ENCODE measurements around the gene TSPEAR. TPM values are rescaled to one million over a fixed set of nuclear protein-coding genes. Genes with fewer than 3 reads are reported as not detected.

Gene TSPEAR
- total RNA-seq, 4 donors from 2014 or later, result 0.21 to 1.3 (median 0.69) TPM

DNA sequence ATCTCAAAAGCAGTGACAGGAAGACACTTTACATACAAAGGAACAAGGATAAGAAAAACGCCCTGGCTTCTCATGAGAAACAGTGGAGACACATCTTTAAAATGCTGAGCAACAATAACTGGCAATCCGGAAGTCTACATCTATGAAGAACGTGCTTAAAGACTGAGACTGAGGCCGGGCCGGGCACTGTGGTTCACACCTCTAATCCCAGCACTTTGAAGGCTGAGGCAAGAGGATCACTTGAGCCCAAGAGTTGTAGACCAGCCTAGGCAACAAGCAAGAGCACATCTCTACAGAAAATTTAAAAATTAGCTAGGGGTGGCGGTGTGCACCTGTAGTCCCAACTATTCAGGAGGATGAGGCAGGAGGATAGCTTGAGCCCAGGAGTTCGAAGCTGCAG lies 27.3 kb downstream of the TSPEAR start:
- 78 to 81% methylated on average over 7 of the region's 7 CpGs for WGBS, 2 donors
- intact Hi-C loops (cut with DNase I), result no loop called here
- H3K4me3 ChIP-seq (replicated peaks in 1 of 3), result no peak overlapping the region
- DNase-seq, result no peak
- no peaks in the 10 kb centered on the region for H3K36me3 ChIP-seq
- TF ChIP-seq CTCF (IDR thresholded peaks at IDR 0.05), result no peak
- no peak for TF ChIP-seq POLR2A (IDR thresholded peaks at IDR 0.05)
- H3K27ac ChIP-seq, result no peak overlapping the region
- no peaks in the 10 kb centered on the region for H3K9me3 ChIP-seq
- H3K27me3 ChIP-seq, result no peaks in the 10 kb centered on the region
- H3K4me1 ChIP-seq, result no peaks in the 10 kb centered on the region

DNA sequence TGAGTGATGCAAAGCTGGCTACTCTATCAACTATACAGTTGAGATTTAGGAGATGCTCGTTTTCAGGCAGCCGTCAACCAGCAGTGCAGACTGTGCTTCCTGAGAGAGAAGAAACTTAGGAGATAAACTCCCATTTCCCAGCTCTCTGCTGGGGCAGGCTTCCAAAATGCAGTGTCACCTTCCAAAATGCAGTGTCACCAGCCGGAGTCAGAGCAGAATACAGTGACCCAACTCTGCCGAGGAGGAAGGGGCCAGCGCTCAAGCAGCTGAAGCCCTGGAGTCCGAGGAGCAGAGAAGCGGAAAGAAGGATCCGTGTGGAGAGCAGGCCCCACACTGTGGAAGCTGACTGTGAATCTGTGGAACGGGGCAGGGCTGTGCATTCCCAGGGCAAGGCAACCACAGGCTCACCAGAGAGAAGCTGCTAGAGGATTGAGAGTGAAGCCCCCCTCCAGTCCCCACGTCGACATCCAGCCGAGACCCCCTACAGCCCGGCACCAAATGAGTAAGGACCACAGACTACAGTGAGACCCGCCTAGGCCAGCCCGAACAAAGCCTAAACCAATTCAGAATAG lies 28.7 kb downstream of the TSPEAR start:
- H3K36me3 ChIP-seq, result no peaks in the 10 kb centered on the region
- H3K4me3 ChIP-seq (replicated peaks in 1 of 3), result no peak overlapping the region
- H3K4me1 ChIP-seq, result no peaks in the 10 kb centered on the region
- intact Hi-C loops (cut with DNase I), result no loop called here
- no peaks in the 10 kb centered on the region for H3K9me3 ChIP-seq
- WGBS, 2 donors, result 73 to 80% methylated on average over 14 to 15 of the region's 15 CpGs
- TF ChIP-seq POLR2A (IDR thresholded peaks at IDR 0.05) (no peak), CTCF (IDR thresholded peaks at IDR 0.05) (no peak)
- H3K27me3 ChIP-seq, result no peaks in the 10 kb centered on the region
- no peak overlapping the region for H3K27ac ChIP-seq
- no peak for DNase-seq

- WGBS, 2 donors, result 84 to 92% methylated on average over 14 to 23 of the region's 23 CpGs
Measured at GRCh38 chr21:44681861-44682579, 29.4 kb downstream of the TSPEAR start, which contains the start of gene KRTAP12-1. Gene KRTAP12-1, minus strand, starts transcription at chr21:44682163. Its CDS starts 40 bp downstream, at chr21:44682123.

GRCh38 chr21:44681152-44681551 lies 30.2 kb downstream of the TSPEAR start:
- TF ChIP-seq POLR2A (IDR thresholded peaks at IDR 0.05), result no peak
- no peak for TF ChIP-seq CTCF (IDR thresholded peaks at IDR 0.05)
- Histone ChIP-seq H3K36me3 (no peaks in the 10 kb centered on the region), H3K4me3 (replicated peaks in 1 of 3) (no peak overlapping the region), H3K27ac (no peak overlapping the region), H3K9me3 (no peaks in the 10 kb centered on the region), H3K27me3 (no peaks in the 10 kb centered on the region), H3K4me1 (no peaks in the 10 kb centered on the region)
- 66 to 80% methylated on average over 11 of the region's 11 CpGs for WGBS, 2 donors
- no peak for DNase-seq
- intact Hi-C loops (cut with DNase I), result no loop called here

More at GRCh38 chr21:44681861-44682579, 29.4 kb downstream of the TSPEAR start, which contains the start of gene KRTAP12-1:
- Histone ChIP-seq H3K27me3 (no peaks in the 10 kb centered on the region), H3K36me3 (no peaks in the 10 kb centered on the region), H3K9me3 (no peaks in the 10 kb centered on the region), H3K4me3 (replicated peaks in 1 of 3) (no peak within 1 kb of the TSS), H3K4me1 (no peaks in the 10 kb centered on the region), H3K27ac (no peak within 1 kb of the TSS)
- no peak for TF ChIP-seq CTCF (IDR thresholded peaks at IDR 0.05)
- DNase-seq, result no peak
- intact Hi-C loops (cut with DNase I), result no loop called here

GRCh38 chr21:44677881-44678280 lies 33.5 kb downstream of the TSPEAR start:
- DNase-seq, result no peak
- no peaks in the 10 kb centered on the region for H3K4me1 ChIP-seq
- WGBS, 2 donors, result 90 to 93% methylated on average over 13 of the region's 13 CpGs
- TF ChIP-seq CTCF (IDR thresholded peaks at IDR 0.05) (no peak), POLR2A (IDR thresholded peaks at IDR 0.05) (no peak)
- H3K36me3 ChIP-seq, result no peaks in the 10 kb centered on the region
- H3K9me3 ChIP-seq, result no peaks in the 10 kb centered on the region
- no peak overlapping the region for H3K4me3 ChIP-seq (replicated peaks in 1 of 3)
- no peaks in the 10 kb centered on the region for H3K27me3 ChIP-seq
- no peak overlapping the region for H3K27ac ChIP-seq
- intact Hi-C loops (cut with DNase I), result no loop called here

Data from thyroid gland (tissue), 4 donors.